Bronchial epithelial cell (primary cell): ENCODE results near the gene ANKIB1. TPM values are rescaled to one million over a fixed set of nuclear protein-coding genes. Genes with fewer than 3 reads are reported as not detected.
A peak's percentile ranks its signal among the peaks of the same experiment; 100 is the strongest.

Source experiments
- DNase-seq: peaks from one replicate; pipeline ENCODE4 v3.0.0-alpha.2; 2010; ENCODE audit warnings: low read depth
- FAIRE-seq: peaks from 2 replicates; lab custom pipeline; 2011; peaks lifted over from hg19 to GRCh38; lab: Jason Lieb, UNC
- H3K27me3 ChIP-seq: 2 replicates; pipeline ENCODE4 v1.5.1; 2011; ENCODE audit warnings: low read length; ENCODE audit not compliant: control insufficient read depth, insufficient read depth
- H3K36me3 ChIP-seq: 2 replicates; pipeline ENCODE4 v1.5.1; 2011; ENCODE audit warnings: low read length; ENCODE audit not compliant: control insufficient read depth, insufficient read depth
- H3K4me3 ChIP-seq: 2 replicates; pipeline ENCODE4 v1.5.1; 2011; ENCODE audit warnings: mild to moderate bottlenecking, low read depth, low read length, control low read depth
- total RNA-seq: library from RNA; depleted of rRNA; stranded (reverse); fragments of >200 nt; gene quantifications from 2 replicates; pipeline ENCODE4 v1.2.1, GENCODE V29; 2014
- TF ChIP-seq, protein P1 (sequence below): IDR thresholded peaks from 2 replicates; pipeline ENCODE4 v1.5.1; 2011; ENCODE audit warnings: mild to moderate bottlenecking, moderate library complexity, low read length, control low read depth, inconsistent platforms; ENCODE audit not compliant: insufficient read depth, severe bottlenecking

ANKIB1 gene
- total RNA-seq, 1 donor from 2014 or later, result 42.1 TPM

DNA sequence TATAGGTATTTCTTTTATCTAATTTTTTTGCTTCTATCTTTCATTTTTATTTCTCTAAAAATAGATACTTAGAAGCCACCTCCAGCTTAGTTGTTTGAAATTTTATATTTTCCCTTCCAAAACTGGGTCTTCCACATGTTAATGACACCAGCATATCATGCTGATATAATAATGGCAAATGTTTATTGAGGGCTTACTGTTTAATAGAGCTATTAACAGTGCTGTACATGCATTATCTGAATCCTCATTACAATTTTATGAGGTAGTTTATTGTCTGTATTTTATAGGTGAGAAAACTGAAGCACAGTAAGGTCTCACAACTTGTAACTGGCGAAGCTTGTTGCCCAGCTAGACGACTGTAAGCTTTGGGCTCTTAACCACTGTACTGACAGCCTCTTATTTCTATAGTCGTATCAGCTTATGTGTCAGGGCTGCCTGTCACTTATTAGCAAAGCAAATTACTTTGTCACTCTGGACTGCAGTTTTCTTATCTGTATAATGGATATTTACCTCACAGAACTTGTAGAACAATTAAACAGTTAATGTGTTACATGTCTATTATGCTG lies 51.2 kb downstream of the ANKIB1 start:
- Histone ChIP-seq H3K27me3 (no peaks in the 10 kb centered on the region), H3K4me3 (no peak overlapping the region), H3K36me3 (no peaks in the 10 kb centered on the region)
- DNase-seq (no peak), FAIRE-seq (no peak)
- TF ChIP-seq, protein P1, sequence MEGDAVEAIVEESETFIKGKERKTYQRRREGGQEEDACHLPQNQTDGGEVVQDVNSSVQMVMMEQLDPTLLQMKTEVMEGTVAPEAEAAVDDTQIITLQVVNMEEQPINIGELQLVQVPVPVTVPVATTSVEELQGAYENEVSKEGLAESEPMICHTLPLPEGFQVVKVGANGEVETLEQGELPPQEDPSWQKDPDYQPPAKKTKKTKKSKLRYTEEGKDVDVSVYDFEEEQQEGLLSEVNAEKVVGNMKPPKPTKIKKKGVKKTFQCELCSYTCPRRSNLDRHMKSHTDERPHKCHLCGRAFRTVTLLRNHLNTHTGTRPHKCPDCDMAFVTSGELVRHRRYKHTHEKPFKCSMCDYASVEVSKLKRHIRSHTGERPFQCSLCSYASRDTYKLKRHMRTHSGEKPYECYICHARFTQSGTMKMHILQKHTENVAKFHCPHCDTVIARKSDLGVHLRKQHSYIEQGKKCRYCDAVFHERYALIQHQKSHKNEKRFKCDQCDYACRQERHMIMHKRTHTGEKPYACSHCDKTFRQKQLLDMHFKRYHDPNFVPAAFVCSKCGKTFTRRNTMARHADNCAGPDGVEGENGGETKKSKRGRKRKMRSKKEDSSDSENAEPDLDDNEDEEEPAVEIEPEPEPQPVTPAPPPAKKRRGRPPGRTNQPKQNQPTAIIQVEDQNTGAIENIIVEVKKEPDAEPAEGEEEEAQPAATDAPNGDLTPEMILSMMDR, result no peak

DNA sequence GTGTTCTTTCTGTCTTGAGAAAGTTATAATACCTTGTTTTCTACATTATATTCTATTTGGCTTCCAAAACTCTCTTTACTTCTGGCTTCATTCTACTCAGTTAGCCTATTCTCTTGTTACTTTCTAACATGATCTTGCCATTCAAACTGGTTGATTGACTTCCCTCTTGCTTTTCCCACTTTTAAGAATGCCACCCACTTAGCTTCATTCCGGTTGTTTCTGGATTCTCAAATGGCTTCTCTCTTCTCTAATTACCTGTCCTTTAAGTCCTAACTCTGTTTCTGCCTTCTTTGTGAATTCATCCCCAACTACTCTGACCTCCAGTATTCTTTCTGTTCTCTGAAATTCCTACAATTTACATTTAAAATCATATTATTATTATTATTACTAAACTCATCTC lies 52.0 kb downstream of the ANKIB1 start:
- FAIRE-seq, result no peak
- Histone ChIP-seq H3K36me3 (no peaks in the 10 kb centered on the region), H3K27me3 (no peaks in the 10 kb centered on the region), H3K4me3 (no peak overlapping the region)
- no peak for DNase-seq
- TF ChIP-seq, protein P1, result no peak

DNA sequence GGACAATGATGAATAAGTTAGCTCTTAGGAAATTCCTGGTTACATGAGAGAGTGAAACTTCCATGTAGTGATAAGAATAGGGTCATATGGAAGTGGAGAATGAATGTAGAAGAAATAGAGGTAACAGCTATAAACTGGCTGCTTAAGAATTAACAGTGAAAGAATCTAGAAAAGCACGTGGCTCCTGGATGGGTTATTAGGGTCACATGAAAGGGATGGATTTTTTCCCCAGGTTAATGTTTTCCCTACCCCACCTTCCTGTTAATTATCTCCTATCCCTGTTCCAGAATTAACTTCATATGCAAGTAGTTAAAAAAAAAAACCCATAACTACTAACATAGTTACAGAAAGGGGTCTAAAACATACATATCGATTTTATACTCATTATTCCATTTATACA lies 58.0 kb downstream of the ANKIB1 start:
- Histone ChIP-seq H3K4me3 (no peak overlapping the region), H3K27me3 (no peaks in the 10 kb centered on the region), H3K36me3 (no peaks in the 10 kb centered on the region)
- TF ChIP-seq, protein P1, result no peak
- no peak for DNase-seq
- FAIRE-seq, result no peak

DNA sequence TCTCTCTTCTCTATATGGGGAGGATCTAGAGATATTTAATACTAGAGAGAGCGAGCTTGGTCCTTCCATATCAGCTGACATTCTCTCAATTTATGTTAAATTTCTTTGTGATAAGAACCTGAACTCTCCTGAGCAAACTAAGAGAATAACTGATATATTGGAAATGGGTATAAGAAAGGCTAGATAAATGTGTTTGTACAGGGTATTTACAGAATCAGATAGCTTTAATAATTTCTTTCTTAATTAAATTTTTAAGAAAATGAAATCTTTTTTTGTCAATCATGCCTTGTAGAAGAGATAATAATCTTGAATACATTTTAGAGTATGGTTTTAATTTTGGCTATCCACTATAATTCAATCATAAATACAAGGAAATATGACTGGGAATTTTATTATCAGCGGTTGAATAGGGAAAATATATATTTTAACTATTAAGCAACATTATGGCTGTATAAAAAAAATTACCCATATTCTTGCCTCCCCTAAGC lies 58.7 kb downstream of the ANKIB1 start:
- TF ChIP-seq, protein P1, result no peak
- DNase-seq (no peak), FAIRE-seq (no peak)
- H3K27me3 ChIP-seq, result no peaks in the 10 kb centered on the region
- no peaks in the 10 kb centered on the region for H3K36me3 ChIP-seq
- no peak overlapping the region for H3K4me3 ChIP-seq

DNA sequence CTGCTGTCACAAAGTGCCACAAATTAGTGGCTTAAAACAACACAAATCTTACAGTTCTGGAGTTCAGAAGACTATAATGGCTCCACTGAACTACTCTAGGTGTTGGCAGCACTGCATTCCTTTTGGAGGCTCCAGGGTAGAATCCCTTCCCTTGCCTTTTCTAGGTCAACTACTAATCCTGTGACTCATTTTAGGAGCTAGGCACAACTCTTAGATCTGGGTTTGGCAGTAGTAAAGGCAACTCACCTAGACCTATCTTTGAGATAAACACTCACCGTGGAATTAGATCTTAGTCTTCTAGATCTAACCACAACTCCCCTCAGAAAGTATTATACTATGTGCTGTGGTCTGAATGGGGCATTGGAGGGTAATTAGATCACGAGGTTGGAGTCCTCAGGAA lies 60.4 kb downstream of the ANKIB1 start:
- FAIRE-seq (no peak), DNase-seq (peak; percentile 42)
- no peaks in the 10 kb centered on the region for H3K36me3 ChIP-seq
- H3K4me3 ChIP-seq, result no peak overlapping the region
- H3K27me3 ChIP-seq, result no peaks in the 10 kb centered on the region
- TF ChIP-seq, protein P1, result no peak

DNA sequence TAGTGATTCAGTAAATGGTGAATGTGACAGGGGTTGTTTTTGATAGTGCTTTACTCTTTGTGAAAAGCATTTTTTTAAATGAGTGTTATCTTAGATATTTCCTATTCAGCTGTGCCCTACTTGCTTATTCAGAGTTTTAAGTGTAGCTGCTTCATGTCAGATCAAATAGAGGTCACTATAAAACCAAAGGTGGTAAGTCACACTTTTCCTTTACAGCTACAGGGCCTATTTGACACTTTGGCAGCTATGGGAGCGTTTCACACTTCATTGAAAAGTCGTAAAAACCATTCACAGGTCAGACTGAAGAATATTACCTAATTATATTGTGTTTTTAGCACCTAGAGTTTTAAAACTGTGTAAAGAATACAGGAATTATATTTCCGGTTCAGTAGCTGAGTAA lies 67.3 kb downstream of the ANKIB1 start:
- Histone ChIP-seq H3K4me3 (no peak overlapping the region), H3K36me3 (no peaks in the 10 kb centered on the region), H3K27me3 (no peaks in the 10 kb centered on the region)
- FAIRE-seq, result no peak
- TF ChIP-seq, protein P1, result no peak
- DNase-seq, result no peak
